Keratinocyte (primary cell): ENCODE measurements around the gene ZEB2. TPM values are rescaled to one million over a fixed set of nuclear protein-coding genes. Genes with fewer than 3 reads are reported as not detected.

ENCODE experiments used
- DNase-seq: peaks from one replicate; pipeline ENCODE4 v3.0.0-alpha.2; 2011; ENCODE audit warnings: low read depth, missing footprints, low spot score
- FAIRE-seq: peaks from 2 replicates; lab custom pipeline; 2011; peaks lifted over from hg19 to GRCh38; lab: Jason Lieb, UNC
- H2AFZ ChIP-seq: 2 replicates; pipeline ENCODE4 v1.6.0; 2012; ENCODE audit warnings: low read length, control low read depth, inconsistent platforms; ENCODE audit not compliant: control insufficient read depth
- H3K27ac ChIP-seq: 2 replicates; pipeline ENCODE4 v1.5.1; 2011; ENCODE audit warnings: low read length; ENCODE audit not compliant: control insufficient read depth, insufficient read depth
- H3K27me3 ChIP-seq: 3 replicates; pipeline ENCODE4 v1.6.0; 2011; ENCODE audit warnings: low read length; ENCODE audit not compliant: control insufficient read depth, insufficient read depth; ENCODE audit errors: extremely low read depth
- H3K36me3 ChIP-seq, 2 experiments: 2 replicates in 1 of 2; 3 replicates in 1 of 2; pipeline ENCODE4 v1.5.1; 2011; ENCODE audit warnings: low read length in 2 of 2, mild to moderate bottlenecking in 1 of 2; ENCODE audit not compliant: control insufficient read depth in 2 of 2, insufficient read depth in 2 of 2; ENCODE audit errors: extremely low read depth in 1 of 2
- H3K4me1 ChIP-seq: 3 replicates; pipeline ENCODE4 v1.5.1; 2011; ENCODE audit warnings: low read length; ENCODE audit not compliant: control insufficient read depth, insufficient read depth; ENCODE audit errors: extremely low read depth
- H3K4me2 ChIP-seq: 3 replicates; pipeline ENCODE4 v1.6.0; 2011; ENCODE audit warnings: low read depth, low read length; ENCODE audit not compliant: control insufficient read depth, insufficient read depth; ENCODE audit errors: extremely low read depth
- H3K4me3 ChIP-seq, 3 experiments: fragments of 200-600 bp in 1 of 3; sonication (generic) in 1 of 3; 2 replicates in 2 of 3; 3 replicates in 1 of 3; pipeline ENCODE4 v1.5.1; 2011 to 2016; ENCODE audit warnings: low read length in 3 of 3, mild to moderate bottlenecking in 3 of 3, control low read depth in 2 of 3, inconsistent platforms in 1 of 3, low read depth in 1 of 3, mixed read lengths in 1 of 3, mixed run types in 1 of 3, moderate library complexity in 1 of 3; ENCODE audit not compliant: control insufficient read depth in 2 of 3, insufficient read depth in 2 of 3; ENCODE audit errors: extremely low read depth in 1 of 3
- H3K79me2 ChIP-seq: 2 replicates; pipeline ENCODE4 v1.6.0; 2012; ENCODE audit warnings: low read length; ENCODE audit not compliant: control insufficient read depth, insufficient read depth
- H3K9ac ChIP-seq: 3 replicates; pipeline ENCODE4 v1.6.0; 2011; ENCODE audit warnings: low read length; ENCODE audit not compliant: control insufficient read depth, insufficient read depth; ENCODE audit errors: extremely low read depth
- H3K9me1 ChIP-seq: 3 replicates; pipeline ENCODE4 v1.6.0; 2011; ENCODE audit warnings: low read length; ENCODE audit not compliant: control insufficient read depth, insufficient read depth; ENCODE audit errors: extremely low read depth
- H3K9me3 ChIP-seq: 2 replicates; pipeline ENCODE4 v1.5.1; 2012; ENCODE audit warnings: low read depth, low read length; ENCODE audit not compliant: control insufficient read depth
- H4K20me1 ChIP-seq: 3 replicates; pipeline ENCODE4 v1.6.0; 2011; ENCODE audit warnings: low read length; ENCODE audit not compliant: control insufficient read depth, insufficient read depth; ENCODE audit errors: extremely low read depth
- EZH2 ChIP-seq: IDR thresholded peaks from one replicate; pipeline ENCODE4 v1.6.1; 2012; ENCODE audit warnings: inconsistent platforms, mild to moderate bottlenecking, low read length, moderate library complexity
- dilution Hi-C: fragments of 300-500 bp; cut with MboI; formaldehyde crosslinking; loops from one replicate; pipeline ENCODE4 v1.7.0; 2020; ENCODE audit warnings: low sequenced_read_pairs; ENCODE audit not compliant: extremely low pct_ligation_motif_present
- polyA plus RNA-seq, 5 experiments: library from polyadenylated mRNA; depleted of rRNA in 3 of 5; stranded (reverse) in 3 of 5; stranded (forward) in 1 of 5; unstranded in 1 of 5; fragments of >200 nt; gene quantifications; 1 replicate in 1 of 5; 2 replicates in 3 of 5; 3 replicates in 1 of 5; pipeline versions ENCODE4 v1.2.1 to v1.2.3, GENCODE V29; 2011 to 2012; ENCODE audit warnings: missing spikeins in 2 of 5, low read depth in 1 of 5, low replicate concordance in 1 of 5
- TF ChIP-seq, protein P1 (sequence below), 3 experiments: IDR thresholded peaks in 1 of 3; conservative IDR thresholded peaks in 1 of 3; optimal IDR thresholded peaks in 1 of 3; 2 replicates in 2 of 3; 3 replicates in 1 of 3; pipeline versions ENCODE3 to v1.5.1; 2011; ENCODE audit warnings: low read length in 3 of 3, mild to moderate bottlenecking in 3 of 3, moderate library complexity in 2 of 3, control low read depth in 1 of 3, inconsistent platforms in 1 of 3; ENCODE audit not compliant: insufficient read depth in 2 of 3; ENCODE audit errors: extremely low read depth in 1 of 3

ZEB2 gene
- polyA plus RNA-seq, 1 donor (not counting 4 experiments of a cell fraction or from before 2014, with no cell fraction given): 0.12 TPM

DNA sequence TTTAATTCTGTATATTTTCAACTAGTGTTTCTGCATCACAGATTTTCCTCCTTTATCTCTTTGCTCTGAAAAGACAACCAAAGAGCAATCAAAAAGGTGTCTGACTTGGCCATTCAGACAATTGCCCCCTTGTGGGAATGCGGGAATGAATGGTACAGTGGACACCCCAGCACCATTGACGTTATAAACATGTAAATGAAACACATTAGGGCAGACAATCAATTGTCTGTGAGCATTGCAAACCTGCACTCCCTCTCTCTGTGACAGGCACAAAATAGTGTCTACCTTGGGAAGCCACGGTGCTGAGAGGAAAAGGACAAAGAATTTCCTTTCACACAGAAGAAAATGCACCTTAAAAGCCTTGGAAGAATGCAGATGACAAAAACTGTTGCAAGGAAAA is 8.0 kb downstream of the ZEB2 start:
- Histone ChIP-seq H3K27ac (no peak overlapping the region), H3K79me2 (no peaks in the 10 kb centered on the region), H3K4me1 (peaks cover 2% of the 10 kb centered on the region), H3K4me2 (no peak overlapping the region), H3K36me3 (no peaks in the 10 kb centered on the region), H3K4me3 (no peak overlapping the region), H3K27me3 (peaks cover 88% of the 10 kb centered on the region), H3K9me1 (no peaks in the 10 kb centered on the region), H4K20me1 (no peaks in the 10 kb centered on the region), H3K9ac (no peak overlapping the region), H3K9me3 (no peaks in the 10 kb centered on the region), H2AFZ (no peak overlapping the region)
- DNase-seq (no peak), FAIRE-seq (no peak)
- dilution Hi-C loops: no loop called here
- no peak for TF ChIP-seq EZH2
- TF ChIP-seq, protein P1, sequence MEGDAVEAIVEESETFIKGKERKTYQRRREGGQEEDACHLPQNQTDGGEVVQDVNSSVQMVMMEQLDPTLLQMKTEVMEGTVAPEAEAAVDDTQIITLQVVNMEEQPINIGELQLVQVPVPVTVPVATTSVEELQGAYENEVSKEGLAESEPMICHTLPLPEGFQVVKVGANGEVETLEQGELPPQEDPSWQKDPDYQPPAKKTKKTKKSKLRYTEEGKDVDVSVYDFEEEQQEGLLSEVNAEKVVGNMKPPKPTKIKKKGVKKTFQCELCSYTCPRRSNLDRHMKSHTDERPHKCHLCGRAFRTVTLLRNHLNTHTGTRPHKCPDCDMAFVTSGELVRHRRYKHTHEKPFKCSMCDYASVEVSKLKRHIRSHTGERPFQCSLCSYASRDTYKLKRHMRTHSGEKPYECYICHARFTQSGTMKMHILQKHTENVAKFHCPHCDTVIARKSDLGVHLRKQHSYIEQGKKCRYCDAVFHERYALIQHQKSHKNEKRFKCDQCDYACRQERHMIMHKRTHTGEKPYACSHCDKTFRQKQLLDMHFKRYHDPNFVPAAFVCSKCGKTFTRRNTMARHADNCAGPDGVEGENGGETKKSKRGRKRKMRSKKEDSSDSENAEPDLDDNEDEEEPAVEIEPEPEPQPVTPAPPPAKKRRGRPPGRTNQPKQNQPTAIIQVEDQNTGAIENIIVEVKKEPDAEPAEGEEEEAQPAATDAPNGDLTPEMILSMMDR (optimal IDR thresholded peaks at IDR 0.05 in 1 of 3, IDR thresholded peaks at IDR 0.05 in 1 of 3, conservative IDR thresholded peaks at IDR 0.05 in 1 of 3; ENCODE audit: extremely low read depth in 1 of 3, insufficient read depth in 2 of 3, low read length in 3 of 3): no peak

DNA sequence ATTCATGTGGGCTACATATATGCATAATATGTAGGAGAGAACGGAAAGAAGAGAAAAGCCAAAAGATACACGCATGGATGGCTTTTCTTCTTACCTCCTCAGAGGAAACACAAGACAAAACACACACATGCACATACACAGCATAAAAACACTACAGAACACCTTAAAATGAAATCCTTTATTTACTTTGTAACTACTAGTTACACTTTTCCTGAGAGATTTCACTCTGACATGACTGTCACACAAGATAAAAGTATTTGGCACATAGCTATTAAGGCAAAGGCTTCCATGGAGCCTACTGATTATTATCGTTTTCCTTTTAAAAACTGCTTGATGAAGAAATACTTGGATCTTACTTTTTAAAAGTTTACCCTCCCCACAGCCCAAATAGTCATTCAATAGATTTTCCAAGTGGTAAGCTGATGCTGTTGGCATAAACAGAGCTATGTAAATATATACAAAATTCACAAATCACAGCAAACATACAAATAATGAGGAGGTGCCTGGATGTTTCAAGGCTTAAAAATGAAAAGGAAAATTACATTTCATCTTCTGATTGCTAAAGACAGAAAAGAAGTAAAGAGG is 8.6 kb downstream of the ZEB2 start:
- dilution Hi-C loops: no loop called here
- H3K27me3 ChIP-seq: peaks cover 84% of the 10 kb centered on the region

More for the DNA sequence above, 8.6 kb downstream of the ZEB2 start:
- H3K9ac ChIP-seq: no peak overlapping the region
- no peak overlapping the region for H3K4me3 ChIP-seq
- DNase-seq: no peak
- H2AFZ ChIP-seq: no peak overlapping the region
- FAIRE-seq: no peak
- H3K4me1 ChIP-seq: peaks cover under 1% of the 10 kb centered on the region
- no peak for TF ChIP-seq EZH2
- no peaks in the 10 kb centered on the region for H3K9me3 ChIP-seq
- no peaks in the 10 kb centered on the region for H3K9me1 ChIP-seq
- H3K36me3 ChIP-seq: no peaks in the 10 kb centered on the region
- H3K4me2 ChIP-seq: no peak overlapping the region
- no peak overlapping the region for H3K27ac ChIP-seq
- no peaks in the 10 kb centered on the region for H3K79me2 ChIP-seq
- no peaks in the 10 kb centered on the region for H4K20me1 ChIP-seq
